IPS-15b (cell line): ENCODE measurements around the gene GAMT.
"Not testable (repeated sequence)": the region's sequence is repeated elsewhere in the genome, so short reads cannot be mapped to it uniquely, and the experiment has no call there.

Experiments
- H3K27me3 ChIP-seq: one replicate; pipeline ENCODE4 v1.6.1; 2013; ENCODE audit warnings: low read length; ENCODE audit not compliant: control insufficient read depth, insufficient read depth
- H3K36me3 ChIP-seq: one replicate; pipeline ENCODE4 v1.6.1; 2013; ENCODE audit warnings: low read length; ENCODE audit not compliant: control insufficient read depth, insufficient read depth
- H3K4me1 ChIP-seq: one replicate; pipeline ENCODE4 v1.6.1; 2013; ENCODE audit warnings: mild to moderate bottlenecking, low read length; ENCODE audit not compliant: control insufficient read depth, insufficient read depth
- H3K4me3 ChIP-seq: one replicate; pipeline ENCODE4 v1.5.1; 2013; ENCODE audit warnings: low read depth, low read length
- H3K9ac ChIP-seq: one replicate; pipeline ENCODE4 v1.6.1; 2013; ENCODE audit warnings: low read depth, mild to moderate bottlenecking, low read length
- H3K9me3 ChIP-seq: one replicate; pipeline ENCODE4 v1.6.1; 2013; ENCODE audit warnings: mild to moderate bottlenecking, low read length; ENCODE audit not compliant: control insufficient read depth, insufficient read depth

Gene GAMT

DNA sequence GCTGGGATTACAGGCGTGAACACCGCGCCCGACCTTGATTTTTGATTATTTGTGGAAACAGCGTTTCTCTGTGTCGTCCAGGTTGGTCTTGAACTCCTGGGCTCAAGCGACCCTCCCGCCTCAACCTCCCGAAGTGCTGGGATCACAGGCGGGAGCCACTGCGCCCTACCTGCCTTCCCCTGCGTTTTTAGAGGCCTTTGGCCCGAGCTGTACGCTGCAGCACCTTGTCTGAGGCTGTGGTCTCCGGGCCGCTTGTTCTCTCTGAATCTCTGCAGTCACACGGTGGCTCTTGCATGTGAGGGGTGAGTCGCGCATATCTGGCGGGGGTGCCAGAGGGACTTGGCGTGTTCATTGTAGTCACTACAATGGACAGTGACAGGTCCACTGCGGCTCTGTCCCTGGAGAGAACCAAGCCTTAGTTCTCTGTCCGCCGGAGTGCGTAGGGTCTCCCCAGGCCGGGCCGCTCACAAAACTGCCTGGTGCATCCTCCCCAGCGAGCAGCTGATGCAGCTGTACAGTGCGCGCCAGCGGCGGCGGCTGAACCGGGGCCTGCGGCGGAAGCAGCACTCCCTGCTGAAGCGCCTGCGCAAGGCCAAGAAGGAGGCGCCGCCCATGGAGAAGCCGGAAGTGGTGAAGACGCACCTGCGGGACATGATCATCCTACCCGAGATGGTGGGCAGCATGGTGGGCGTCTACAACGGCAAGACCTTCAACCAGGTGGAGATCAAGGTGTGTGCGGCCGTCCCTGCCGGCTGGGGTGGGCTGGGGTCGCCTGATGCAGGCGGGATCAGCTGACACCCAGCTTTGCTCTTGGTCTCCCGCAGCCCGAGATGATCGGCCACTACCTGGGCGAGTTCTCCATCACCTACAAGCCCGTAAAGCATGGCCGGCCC lies 38.4 kb upstream of the GAMT start:
- not testable (repeated sequence) for H3K27me3 ChIP-seq, H3K4me1 ChIP-seq, H3K9me3 ChIP-seq
- peak overlapping the region; percentile 89 for H3K4me3 ChIP-seq
- peak overlapping the region; percentile 98 for H3K9ac ChIP-seq
- H3K36me3 ChIP-seq = peaks cover 36% of the 10 kb centered on the region

DNA sequence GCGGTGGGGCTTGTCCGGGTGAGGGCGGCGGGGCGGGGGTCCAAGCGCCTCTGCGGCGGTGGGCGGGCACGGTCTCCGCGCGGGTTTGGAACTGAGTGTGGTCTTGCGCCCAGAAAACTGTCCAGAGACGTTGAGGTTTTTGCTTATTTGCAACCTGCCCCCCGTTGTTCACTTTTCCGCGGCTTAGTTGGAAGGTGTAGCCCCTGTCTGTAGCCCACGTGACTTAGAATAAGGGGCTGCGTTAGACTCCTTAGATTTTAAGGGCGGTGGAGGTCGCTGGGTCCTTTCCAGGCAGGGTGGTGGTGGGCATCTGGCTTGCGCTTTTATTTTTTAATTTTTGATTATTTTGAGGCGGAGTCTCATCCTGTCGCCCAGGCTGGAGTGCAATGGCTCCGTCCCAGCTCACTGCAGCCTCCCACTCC lies 37.6 kb upstream of the GAMT start:
- peaks cover 1% of the 10 kb centered on the region for H3K4me1 ChIP-seq
- no peaks in the 10 kb centered on the region for H3K9me3 ChIP-seq
- H3K27me3 ChIP-seq = no peaks in the 10 kb centered on the region
- peak overlapping the region; percentile 98 for H3K9ac ChIP-seq
- H3K4me3 ChIP-seq = peak overlapping the region; percentile 89
- H3K36me3 ChIP-seq = peaks cover 44% of the 10 kb centered on the region

GRCh38 chr19:1438035-1438932 lies 36.9 kb upstream of the GAMT start, which contains the start of gene RPS15:
RPS15 (plus strand) TSS chr19:1438396; CDS start chr19:1438426, 30 bp downstream.
- Histone ChIP-seq H3K4me3 (peak within 1 kb of the TSS; percentile 89), H3K27me3 (no peaks in the 10 kb centered on the region), H3K4me1 (no peaks in the 10 kb centered on the region), H3K9ac (peak within 1 kb of the TSS; percentile 98), H3K36me3 (peaks cover 51% of the 10 kb centered on the region), H3K9me3 (no peaks in the 10 kb centered on the region)

DNA sequence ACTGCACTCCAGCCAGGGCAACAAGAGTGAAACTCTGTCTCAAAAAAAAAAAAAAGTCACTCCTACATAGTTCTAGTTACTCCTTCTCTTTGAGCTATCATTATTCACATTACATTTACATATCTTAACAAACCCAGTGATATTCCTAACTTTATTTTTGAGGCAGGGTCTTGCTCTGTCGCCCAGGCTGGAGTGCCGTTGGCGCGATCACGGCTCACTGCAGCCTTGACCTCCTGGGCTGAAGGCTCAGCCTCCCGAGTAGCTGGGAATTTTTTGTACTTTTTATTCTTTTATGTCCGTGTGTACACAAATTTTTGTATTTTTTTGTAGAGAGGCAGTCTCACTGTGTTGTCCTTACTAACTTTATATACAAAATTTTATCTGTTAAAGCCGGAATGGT lies 36.3 kb upstream of the GAMT start:
- no peak overlapping the region for H3K9ac ChIP-seq
- peak overlapping the region; percentile 26 for H3K4me3 ChIP-seq
- no peaks in the 10 kb centered on the region for H3K27me3 ChIP-seq

DNA sequence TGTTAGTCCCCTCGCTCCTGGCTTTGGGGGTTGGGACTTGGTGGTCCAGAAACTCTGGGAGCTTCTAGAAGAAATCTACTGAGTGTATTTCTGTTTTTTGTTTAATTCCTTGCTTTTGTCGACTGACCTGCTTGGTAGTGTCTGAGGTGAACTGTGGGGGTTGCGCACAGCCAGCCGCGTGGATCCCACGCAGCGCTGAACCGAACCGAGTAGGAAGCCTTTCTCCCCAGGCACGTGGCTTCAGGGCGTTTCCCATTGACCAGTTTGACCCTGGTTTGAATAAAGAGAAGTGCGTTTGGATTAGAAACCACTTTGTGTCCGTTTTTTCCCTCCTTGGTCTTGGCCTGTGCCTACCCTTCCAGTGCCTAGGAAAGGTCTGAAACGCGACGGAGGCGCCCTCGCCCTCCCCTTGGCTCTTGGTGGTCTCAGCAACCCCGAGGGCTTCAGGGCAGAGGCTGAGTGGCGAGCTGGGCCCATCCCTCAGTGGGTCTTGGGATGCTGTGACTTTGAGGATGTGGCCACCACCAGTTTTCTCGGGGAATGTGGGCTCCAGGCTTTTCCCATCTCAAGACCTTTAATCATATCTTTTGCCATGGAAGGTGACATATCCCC lies 34.1 kb upstream of the GAMT start:
- H3K9ac ChIP-seq = no peak overlapping the region
- no peaks in the 10 kb centered on the region for H3K9me3 ChIP-seq
- no peaks in the 10 kb centered on the region for H3K4me1 ChIP-seq
- H3K27me3 ChIP-seq = no peaks in the 10 kb centered on the region
- H3K36me3 ChIP-seq = peaks cover 53% of the 10 kb centered on the region
- no peak overlapping the region for H3K4me3 ChIP-seq

More for the DNA sequence above, 36.3 kb upstream of the GAMT start:
- peaks cover 57% of the 10 kb centered on the region for H3K36me3 ChIP-seq
- H3K9me3 ChIP-seq = no peaks in the 10 kb centered on the region
- H3K4me1 ChIP-seq = no peaks in the 10 kb centered on the region

- no peak overlapping the region for H3K4me3 ChIP-seq
- H3K9me3 ChIP-seq = no peaks in the 10 kb centered on the region
- no peaks in the 10 kb centered on the region for H3K4me1 ChIP-seq
- no peaks in the 10 kb centered on the region for H3K27me3 ChIP-seq
- peaks cover 50% of the 10 kb centered on the region for H3K36me3 ChIP-seq
- H3K9ac ChIP-seq = no peak overlapping the region
Measured at GRCh38 chr19:1434577-1435060, 33.3 kb upstream of the GAMT start.

- H3K4me3 ChIP-seq = no peak overlapping the region
- peaks cover 53% of the 10 kb centered on the region for H3K36me3 ChIP-seq
- H3K9ac ChIP-seq = no peak overlapping the region
- H3K9me3 ChIP-seq = no peaks in the 10 kb centered on the region
- H3K27me3 ChIP-seq = no peaks in the 10 kb centered on the region
- no peaks in the 10 kb centered on the region for H3K4me1 ChIP-seq
Measured at GRCh38 chr19:1434040-1434366, 32.7 kb upstream of the GAMT start.

GRCh38 chr19:1433119-1434039 lies 32.0 kb upstream of the GAMT start:
- Histone ChIP-seq H3K9me3 (no peaks in the 10 kb centered on the region), H3K27me3 (no peaks in the 10 kb centered on the region), H3K9ac (no peak overlapping the region), H3K4me3 (no peak overlapping the region), H3K4me1 (no peaks in the 10 kb centered on the region), H3K36me3 (peaks cover 57% of the 10 kb centered on the region)

DNA sequence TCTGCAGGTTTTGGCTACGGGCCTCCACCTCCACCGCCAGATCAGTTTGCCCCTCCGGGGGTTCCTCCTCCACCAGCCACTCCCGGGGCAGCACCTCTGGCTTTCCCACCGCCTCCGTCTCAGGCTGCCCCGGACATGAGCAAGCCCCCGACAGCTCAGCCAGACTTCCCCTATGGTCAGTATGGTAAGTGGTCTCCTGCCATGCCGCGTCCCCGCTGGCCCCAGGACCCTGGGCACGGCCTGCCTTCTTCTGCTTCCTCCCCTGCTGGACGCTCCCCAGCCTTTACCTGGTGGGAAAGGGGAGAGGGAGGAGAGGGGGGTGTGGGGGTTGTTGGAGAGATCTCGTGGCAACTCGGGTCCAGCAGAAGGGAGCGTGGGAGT lies 31.2 kb upstream of the GAMT start:
- H3K36me3 ChIP-seq = peaks cover 61% of the 10 kb centered on the region
- no peaks in the 10 kb centered on the region for H3K9me3 ChIP-seq
- no peak overlapping the region for H3K9ac ChIP-seq
- H3K4me3 ChIP-seq = no peak overlapping the region
- no peaks in the 10 kb centered on the region for H3K4me1 ChIP-seq
- no peaks in the 10 kb centered on the region for H3K27me3 ChIP-seq

GRCh38 chr19:1431759-1432506 lies 30.6 kb upstream of the GAMT start:
- H3K4me1 ChIP-seq = no peaks in the 10 kb centered on the region
- H3K27me3 ChIP-seq = no peaks in the 10 kb centered on the region
- no peak overlapping the region for H3K9ac ChIP-seq
- no peaks in the 10 kb centered on the region for H3K9me3 ChIP-seq
- H3K36me3 ChIP-seq = peaks cover 67% of the 10 kb centered on the region
- no peak overlapping the region for H3K4me3 ChIP-seq
